Stimulated activated CD4-positive, alpha-beta T cell treated with anti-CD3 and anti-CD28 coated beads, TNF-alpha, amount 100 ng/mL, for 1 hour (primary cell): Measurements from ENCODE around the gene COL13A1.

Experiments
- DNase-seq, 3 donors: peaks; one replicate each; pipeline ENCODE4 v3.0.0-alpha.2; 2020; ENCODE audit warnings: low read depth in 3 of 3, low spot score in 1 of 3

COL13A1 gene

DNA sequence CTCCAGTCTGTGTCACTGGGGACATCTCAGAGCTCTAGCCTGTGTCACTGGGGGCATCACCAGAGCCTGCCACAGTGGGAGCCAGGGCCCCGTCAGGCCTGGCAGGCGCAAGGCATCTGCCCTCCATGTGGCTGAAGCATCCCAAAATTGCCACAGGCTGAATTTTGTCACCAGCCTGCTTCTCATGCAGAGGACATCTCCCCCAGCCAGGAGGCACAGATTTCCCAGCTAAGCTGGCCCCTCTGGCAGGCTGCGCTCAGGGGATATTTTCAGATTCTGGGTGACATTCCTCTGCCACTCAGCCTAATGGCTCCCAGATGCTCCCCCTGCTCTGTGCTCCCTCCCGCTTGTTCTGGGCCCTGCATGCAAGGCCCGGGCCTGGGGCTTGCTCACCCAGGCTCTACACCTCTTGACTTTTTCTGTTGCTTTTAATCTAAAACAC lies 64.6 kb downstream of the COL13A1 start:
- no peak for DNase-seq

GRCh38 chr10:69866688-69867461 lies 65.2 kb downstream of the COL13A1 start:
- DNase-seq = no peak

DNA sequence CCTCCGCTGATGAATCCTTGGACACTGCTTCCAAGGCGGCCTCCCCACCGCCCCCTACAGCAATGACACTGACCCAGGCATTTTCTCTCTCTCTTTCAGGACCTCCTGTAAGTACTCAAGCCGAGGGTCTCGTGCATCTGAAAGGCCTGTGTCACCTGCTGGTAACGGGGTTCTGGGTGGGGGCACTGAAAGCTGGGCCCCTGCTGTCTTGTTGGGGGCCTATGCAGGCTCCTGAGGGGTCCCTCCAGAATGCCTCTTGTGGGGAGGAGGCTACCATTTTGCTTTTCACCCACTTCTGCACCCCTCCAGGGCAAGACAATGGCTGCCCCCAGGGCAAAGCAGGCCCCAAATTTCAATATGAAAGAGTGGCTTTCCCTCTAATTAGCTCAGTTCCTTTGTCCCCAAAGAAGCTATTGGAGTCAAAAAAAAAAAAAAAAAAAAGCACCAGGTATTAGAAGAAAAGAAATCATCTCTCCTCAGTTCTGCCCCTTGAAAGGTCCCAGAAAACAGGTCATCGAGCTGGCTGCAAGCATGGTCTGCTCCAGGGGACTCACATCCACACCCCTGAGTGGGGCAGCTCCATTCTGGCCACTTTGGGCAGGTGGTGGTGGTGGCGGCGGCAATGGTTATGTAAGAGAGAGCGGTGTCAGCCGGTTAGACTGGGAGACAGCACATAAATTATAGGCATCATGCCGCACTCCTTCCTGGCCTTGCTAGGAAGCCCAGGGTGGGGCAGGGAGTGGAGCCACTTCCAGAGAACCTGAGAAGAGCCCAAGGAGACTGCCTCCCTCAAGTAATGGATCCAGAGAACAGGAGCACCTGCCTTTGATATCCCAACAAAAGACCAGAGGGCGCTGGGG lies 66.2 kb downstream of the COL13A1 start:
- DNase-seq = no peak

DNA sequence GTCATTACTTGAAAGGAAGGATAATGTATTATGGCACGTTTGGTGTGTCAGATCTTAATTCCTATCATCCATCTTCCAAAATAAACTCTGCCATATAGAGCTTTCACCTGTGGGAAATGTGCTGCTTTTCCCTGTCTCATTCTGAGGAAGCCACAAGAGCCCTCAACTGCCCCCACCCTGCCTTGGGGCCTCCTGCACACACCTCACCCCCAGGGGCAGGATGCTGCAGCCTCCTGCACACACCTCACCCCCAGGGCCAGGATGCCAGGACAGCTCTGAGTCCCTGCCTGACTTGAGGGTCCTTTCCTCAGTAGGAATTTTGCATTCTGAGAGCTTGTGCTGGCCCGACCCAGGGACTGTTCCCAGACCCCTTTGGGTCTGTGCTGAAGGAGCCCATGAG lies 67.1 kb downstream of the COL13A1 start:
- no peak for DNase-seq

- DNase-seq = no peak
Measured at GRCh38 chr10:69869291-69869961, 67.7 kb downstream of the COL13A1 start.

- DNase-seq = no peak
Measured at GRCh38 chr10:69870591-69870990, 68.9 kb downstream of the COL13A1 start.

DNA sequence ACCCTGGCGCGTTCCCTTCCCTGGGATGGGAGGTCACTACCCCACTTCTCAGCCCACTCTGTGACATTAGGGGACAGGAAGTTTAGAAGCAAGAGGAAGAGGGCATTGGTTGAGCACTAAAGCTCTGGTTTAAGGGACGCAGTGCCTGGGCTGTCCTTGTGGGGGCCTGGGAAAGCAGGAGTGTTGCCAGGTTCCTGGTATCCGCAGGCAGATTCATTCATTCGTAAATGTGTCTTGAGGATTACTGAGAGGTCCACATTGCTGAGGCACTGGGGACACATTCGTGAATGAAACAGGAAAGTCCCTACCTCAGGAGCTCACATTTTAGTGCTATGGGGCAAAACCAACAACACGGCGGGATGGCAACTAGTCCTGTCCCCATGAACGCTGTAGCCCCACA lies 69.4 kb downstream of the COL13A1 start:
- DNase-seq = no peak

DNA sequence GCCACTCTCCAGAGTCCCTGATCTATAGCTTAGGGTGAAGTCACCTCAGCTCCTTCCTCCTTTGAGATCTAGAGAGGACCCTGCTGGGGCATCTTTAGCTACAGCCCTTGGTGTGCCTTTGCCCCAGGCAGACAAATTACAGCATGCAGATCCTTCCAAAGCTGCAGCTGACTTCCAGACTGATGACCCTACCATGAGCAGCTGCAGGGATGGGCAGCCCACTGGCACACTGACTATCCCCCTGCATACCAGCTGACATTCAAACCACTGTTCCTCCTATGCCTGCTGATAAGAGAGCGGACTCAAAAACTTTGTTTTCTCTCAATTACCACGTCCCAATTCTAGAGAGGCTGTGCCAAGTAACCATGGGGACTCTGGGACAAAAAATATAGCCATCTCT lies 70.6 kb downstream of the COL13A1 start:
- no peak for DNase-seq

GRCh38 chr10:69873135-69873639 lies 71.5 kb downstream of the COL13A1 start:
- no peak for DNase-seq

DNA sequence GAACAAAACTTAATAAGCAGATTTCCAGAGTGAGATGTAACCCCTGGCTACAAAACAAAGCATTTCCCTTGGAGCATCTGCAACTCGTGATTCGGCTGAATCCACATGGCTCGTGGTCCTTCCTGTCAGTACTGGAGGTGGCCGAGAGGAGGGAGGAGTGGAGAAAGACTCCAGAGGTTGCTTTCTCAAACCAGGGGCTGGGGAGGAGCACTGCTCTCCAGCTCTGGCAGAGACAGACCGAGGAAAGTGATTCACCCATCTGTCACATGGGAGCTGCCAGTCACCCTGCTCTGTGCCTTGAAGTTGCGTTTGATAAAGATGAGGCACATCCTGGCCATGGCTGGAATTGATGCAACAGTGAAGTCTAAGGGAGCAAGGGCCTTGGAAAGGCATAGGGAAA lies 72.7 kb downstream of the COL13A1 start:
- no peak for DNase-seq

- DNase-seq = no peak
Measured at GRCh38 chr10:69875856-69876255, 74.2 kb downstream of the COL13A1 start.

DNA sequence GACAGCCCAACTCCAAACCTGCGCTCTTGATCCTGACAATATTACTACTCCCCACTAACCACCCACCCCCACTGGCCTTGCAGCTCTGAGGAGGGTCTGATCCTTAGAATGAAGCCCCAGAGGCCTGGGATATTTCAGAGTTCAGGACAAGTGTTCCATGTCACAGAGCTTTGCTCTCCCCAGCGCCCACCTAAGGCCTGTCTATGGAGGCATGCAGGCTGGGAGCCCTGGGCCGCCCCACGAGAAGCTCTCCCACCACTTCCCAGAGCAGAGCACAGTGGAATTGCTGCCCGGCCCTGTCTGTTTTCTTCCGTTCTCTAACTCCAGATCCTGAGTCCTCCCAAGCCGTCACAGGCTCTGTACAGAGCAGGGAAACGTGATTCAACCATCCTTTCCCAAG lies 74.6 kb downstream of the COL13A1 start:
- DNase-seq = no peak

DNA sequence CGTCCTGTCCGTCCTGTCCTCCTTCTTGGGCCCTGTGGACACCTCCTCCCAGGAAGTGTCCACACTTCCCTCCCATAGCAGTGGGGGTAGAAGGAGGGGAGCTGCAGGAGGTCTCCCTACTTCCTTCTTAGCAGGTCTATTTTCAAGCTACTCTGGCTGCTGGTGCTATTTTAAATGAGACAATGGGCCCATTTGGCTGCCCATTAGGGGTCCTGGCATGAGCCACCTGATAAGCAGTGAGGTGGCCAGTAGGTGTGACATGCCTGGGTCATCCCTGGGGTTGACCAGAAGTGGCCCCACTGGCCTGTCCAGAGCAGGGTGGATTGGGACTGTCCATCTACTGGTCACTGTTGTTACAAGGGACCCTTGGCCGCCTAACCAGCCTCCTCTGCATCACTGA lies 75.2 kb downstream of the COL13A1 start:
- no peak for DNase-seq

- no peak for DNase-seq
Measured at GRCh38 chr10:69878038-69878437, 76.3 kb downstream of the COL13A1 start.

- no peak for DNase-seq
Measured at GRCh38 chr10:69878951-69879350, 77.2 kb downstream of the COL13A1 start.

- DNase-seq = no peak
Measured at GRCh38 chr10:69879634-69880257, 78.0 kb downstream of the COL13A1 start.

- no peak for DNase-seq
Measured at GRCh38 chr10:69880301-69881081, 78.8 kb downstream of the COL13A1 start.

GRCh38 chr10:69881202-69881601 lies 79.5 kb downstream of the COL13A1 start:
- no peak for DNase-seq

GRCh38 chr10:69883310-69884023 lies 81.8 kb downstream of the COL13A1 start:
- no peak for DNase-seq

GRCh38 chr10:69884024-69884367 lies 82.3 kb downstream of the COL13A1 start:
- no peak for DNase-seq
